Measurements from ENCODE around the gene ROBO1. TPM values are rescaled to one million over a fixed set of nuclear protein-coding genes. Genes with fewer than 3 reads are reported as not detected.

Gene ROBO1
- total RNA-seq, 1 donor from 2014 or later: 71.7 TPM

DNA sequence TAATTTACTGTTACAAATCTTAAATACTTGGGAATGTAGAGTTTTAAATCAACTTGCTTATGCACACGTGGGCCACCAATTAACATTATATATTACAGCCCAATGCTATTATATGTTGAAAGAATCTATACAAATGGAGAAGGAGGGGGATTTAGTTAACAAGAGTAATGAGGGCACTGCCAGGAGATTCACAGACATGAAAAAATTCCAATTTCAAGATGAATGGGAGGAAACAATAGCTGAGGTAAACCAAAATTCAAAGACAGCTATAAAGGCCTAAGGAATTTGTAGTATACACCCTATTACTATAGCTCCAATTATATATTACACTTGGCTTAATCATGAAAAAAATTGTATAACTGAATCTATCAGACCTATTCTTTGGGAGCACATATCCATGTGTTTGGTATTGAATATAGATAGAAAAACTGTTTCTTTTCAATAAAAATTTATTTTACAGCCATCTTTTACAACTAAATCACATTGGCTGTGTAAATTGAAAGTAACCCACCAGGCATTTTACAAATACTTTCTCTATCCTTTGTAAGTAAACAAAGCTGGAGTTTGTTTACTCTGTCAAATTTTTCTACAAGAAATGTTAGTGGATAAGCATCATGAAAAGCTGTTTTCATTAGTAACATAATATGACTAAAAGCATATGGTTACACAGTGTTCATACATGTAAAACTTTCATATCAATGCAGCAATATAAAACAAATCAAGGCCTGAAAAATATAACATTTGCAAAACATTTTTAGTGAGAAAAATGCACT, 1045.8 kb downstream of the ROBO1 start:
- no peaks in the 10 kb centered on the region for H3K27me3 ChIP-seq (ENCODE audit: insufficient read depth, low read length)
- H3K36me3 ChIP-seq (ENCODE audit: insufficient read depth, low read length): no peaks in the 10 kb centered on the region
- H2AFZ ChIP-seq (ENCODE audit: low read depth, low read length): no peak overlapping the region
- no peak overlapping the region for H3K9ac ChIP-seq (ENCODE audit: low read length)
- no peak overlapping the region for H3K27ac Mint-ChIP-seq (ENCODE audit: unreplicated experiment)
- no peaks in the 10 kb centered on the region for H3K9me3 Mint-ChIP-seq (ENCODE audit: unreplicated experiment)
- no peaks in the 10 kb centered on the region for H3K9me3 ChIP-seq (ENCODE audit: insufficient read depth, low read depth, low read length)
- no peaks in the 10 kb centered on the region for H3K79me2 ChIP-seq (ENCODE audit: insufficient read depth, low read length)
- FAIRE-seq (peak; percentile 20), DNase-seq (ENCODE audit: low read depth) (no peak)
- no peak overlapping the region for H3K27ac ChIP-seq (ENCODE audit: low read depth, low read length)
- H4K20me1 ChIP-seq (ENCODE audit: insufficient read depth, low read length): no peaks in the 10 kb centered on the region
- H3K4me1 ChIP-seq (ENCODE audit: insufficient read depth, low read length): no peaks in the 10 kb centered on the region
- H3K4me3 ChIP-seq (ENCODE audit: insufficient read depth, low read depth, low read length): no peak overlapping the region
- no peak overlapping the region for H3K4me2 ChIP-seq (ENCODE audit: low read length)
- no peaks in the 10 kb centered on the region for H3K36me3 Mint-ChIP-seq (ENCODE audit: low read depth, unreplicated experiment)
- no peak overlapping the region for H3K4me3 Mint-ChIP-seq (ENCODE audit: unreplicated experiment)
- no peaks in the 10 kb centered on the region for H3K27me3 Mint-ChIP-seq (ENCODE audit: low read depth, unreplicated experiment)
- peaks cover 13% of the 10 kb centered on the region for H3K4me1 Mint-ChIP-seq (ENCODE audit: low read depth, unreplicated experiment)
- TF ChIP-seq EZH2 (IDR thresholded peaks at IDR 0.05; ENCODE audit: insufficient read depth, low read length): no peak
- TF ChIP-seq, protein P1, sequence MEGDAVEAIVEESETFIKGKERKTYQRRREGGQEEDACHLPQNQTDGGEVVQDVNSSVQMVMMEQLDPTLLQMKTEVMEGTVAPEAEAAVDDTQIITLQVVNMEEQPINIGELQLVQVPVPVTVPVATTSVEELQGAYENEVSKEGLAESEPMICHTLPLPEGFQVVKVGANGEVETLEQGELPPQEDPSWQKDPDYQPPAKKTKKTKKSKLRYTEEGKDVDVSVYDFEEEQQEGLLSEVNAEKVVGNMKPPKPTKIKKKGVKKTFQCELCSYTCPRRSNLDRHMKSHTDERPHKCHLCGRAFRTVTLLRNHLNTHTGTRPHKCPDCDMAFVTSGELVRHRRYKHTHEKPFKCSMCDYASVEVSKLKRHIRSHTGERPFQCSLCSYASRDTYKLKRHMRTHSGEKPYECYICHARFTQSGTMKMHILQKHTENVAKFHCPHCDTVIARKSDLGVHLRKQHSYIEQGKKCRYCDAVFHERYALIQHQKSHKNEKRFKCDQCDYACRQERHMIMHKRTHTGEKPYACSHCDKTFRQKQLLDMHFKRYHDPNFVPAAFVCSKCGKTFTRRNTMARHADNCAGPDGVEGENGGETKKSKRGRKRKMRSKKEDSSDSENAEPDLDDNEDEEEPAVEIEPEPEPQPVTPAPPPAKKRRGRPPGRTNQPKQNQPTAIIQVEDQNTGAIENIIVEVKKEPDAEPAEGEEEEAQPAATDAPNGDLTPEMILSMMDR (IDR thresholded peaks at IDR 0.05; ENCODE audit: insufficient read depth, low read depth, low read length): no peak

DNA sequence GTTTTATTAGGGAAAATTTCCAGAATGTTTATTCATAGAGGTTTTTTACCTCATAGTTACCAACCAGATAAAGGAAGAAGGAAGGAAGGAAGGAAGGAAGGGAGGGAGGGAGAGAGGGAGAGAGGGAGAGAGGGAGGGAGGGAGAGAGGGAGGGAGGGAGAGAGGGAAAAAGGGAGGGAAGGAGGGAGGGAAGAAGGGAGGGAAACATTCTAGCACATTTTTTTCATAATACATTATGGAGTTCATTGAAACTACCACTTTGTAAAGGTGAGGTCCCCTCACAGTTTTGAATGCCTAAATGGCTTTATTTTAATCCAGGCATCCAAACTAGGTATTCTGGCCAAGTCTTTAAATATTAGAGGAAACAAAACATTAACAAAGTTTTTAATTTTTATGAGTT, 1049.1 kb downstream of the ROBO1 start:
- Histone ChIP-seq H3K4me2 (ENCODE audit: low read length) (no peak overlapping the region), H3K36me3 (ENCODE audit: insufficient read depth, low read length) (no peaks in the 10 kb centered on the region), H3K79me2 (ENCODE audit: insufficient read depth, low read length) (no peaks in the 10 kb centered on the region), H3K9ac (ENCODE audit: low read length) (no peak overlapping the region), H3K27ac (ENCODE audit: low read depth, low read length) (no peak overlapping the region), H3K9me3 (ENCODE audit: insufficient read depth, low read depth, low read length) (no peaks in the 10 kb centered on the region), H3K27me3 (ENCODE audit: insufficient read depth, low read length) (no peaks in the 10 kb centered on the region), H4K20me1 (ENCODE audit: insufficient read depth, low read length) (no peaks in the 10 kb centered on the region), H3K4me3 (ENCODE audit: insufficient read depth, low read depth, low read length) (no peak overlapping the region), H3K4me1 (ENCODE audit: insufficient read depth, low read length) (no peaks in the 10 kb centered on the region), H2AFZ (ENCODE audit: low read depth, low read length) (no peak overlapping the region)
- Mint-ChIP-seq H3K27me3 (ENCODE audit: low read depth, unreplicated experiment) (no peaks in the 10 kb centered on the region), H3K36me3 (ENCODE audit: low read depth, unreplicated experiment) (peaks cover 9% of the 10 kb centered on the region), H3K9me3 (ENCODE audit: unreplicated experiment) (no peaks in the 10 kb centered on the region), H3K4me3 (ENCODE audit: unreplicated experiment) (no peak overlapping the region), H3K27ac (ENCODE audit: unreplicated experiment) (no peak overlapping the region), H3K4me1 (ENCODE audit: low read depth, unreplicated experiment) (peaks cover 2% of the 10 kb centered on the region)
- DNase-seq (ENCODE audit: low read depth): no peak
- TF ChIP-seq EZH2 (IDR thresholded peaks at IDR 0.05; ENCODE audit: insufficient read depth, low read length): no peak
- TF ChIP-seq, protein P1 (IDR thresholded peaks at IDR 0.05; ENCODE audit: insufficient read depth, low read depth, low read length): no peak
- FAIRE-seq: no peak

DNA sequence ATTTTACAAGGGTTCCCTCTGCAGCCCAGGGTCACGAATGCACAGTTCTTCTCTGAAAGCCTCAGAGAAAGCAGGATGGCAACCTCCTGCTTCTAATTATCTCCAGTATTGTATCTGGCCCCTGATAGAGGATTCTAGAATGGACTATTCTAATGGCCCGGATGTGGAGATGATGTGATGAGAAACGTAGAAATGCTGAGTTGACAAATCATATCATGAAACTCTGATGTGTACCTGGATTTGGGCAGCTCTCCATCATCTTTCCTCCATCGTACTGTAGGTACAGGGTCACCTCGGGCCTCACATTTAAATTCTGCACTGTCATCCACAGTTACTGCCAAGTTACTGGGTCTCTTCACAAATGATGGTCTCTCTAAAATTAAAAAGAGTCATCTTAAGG, 1050.8 kb downstream of the ROBO1 start:
- Mint-ChIP-seq H3K27me3 (ENCODE audit: low read depth, unreplicated experiment) (no peaks in the 10 kb centered on the region), H3K36me3 (ENCODE audit: low read depth, unreplicated experiment) (peaks cover 9% of the 10 kb centered on the region), H3K9me3 (ENCODE audit: unreplicated experiment) (no peaks in the 10 kb centered on the region), H3K4me1 (ENCODE audit: low read depth, unreplicated experiment) (peaks cover 2% of the 10 kb centered on the region), H3K27ac (ENCODE audit: unreplicated experiment) (no peak overlapping the region), H3K4me3 (ENCODE audit: unreplicated experiment) (no peak overlapping the region)
- Histone ChIP-seq H3K9me3 (ENCODE audit: insufficient read depth, low read depth, low read length) (no peaks in the 10 kb centered on the region), H3K9ac (ENCODE audit: low read length) (no peak overlapping the region), H3K79me2 (ENCODE audit: insufficient read depth, low read length) (no peaks in the 10 kb centered on the region), H3K27ac (ENCODE audit: low read depth, low read length) (no peak overlapping the region), H3K27me3 (ENCODE audit: insufficient read depth, low read length) (no peaks in the 10 kb centered on the region), H3K36me3 (ENCODE audit: insufficient read depth, low read length) (no peaks in the 10 kb centered on the region), H2AFZ (ENCODE audit: low read depth, low read length) (no peak overlapping the region), H4K20me1 (ENCODE audit: insufficient read depth, low read length) (no peaks in the 10 kb centered on the region), H3K4me3 (ENCODE audit: insufficient read depth, low read depth, low read length) (no peak overlapping the region), H3K4me2 (ENCODE audit: low read length) (no peak overlapping the region), H3K4me1 (ENCODE audit: insufficient read depth, low read length) (no peaks in the 10 kb centered on the region)
- DNase-seq (ENCODE audit: low read depth): no peak
- no peak for TF ChIP-seq EZH2 (IDR thresholded peaks at IDR 0.05; ENCODE audit: insufficient read depth, low read length)
- TF ChIP-seq, protein P1 (IDR thresholded peaks at IDR 0.05; ENCODE audit: insufficient read depth, low read depth, low read length): no peak
- FAIRE-seq: no peak
